Cardiac fibroblast (primary cell): ENCODE data around the gene RPL32.
"Not testable (repeated sequence)": the region's sequence is repeated elsewhere in the genome, so short reads cannot be mapped to it uniquely, and the experiment has no call there.

ENCODE experiments used
- DNase-seq, 2 donors: peaks; one replicate each; pipeline versions ENCODE4 v3.0.0 to v3.0.0-alpha.2; 2010; ENCODE audit warnings: low read depth in 2 of 2
- H3K4me3 ChIP-seq, 2 donors: replicated peaks in 1 of 2; 1 replicate in 1 of 2; 2 replicates in 1 of 2; pipeline ENCODE4 v1.5.1; 2011; ENCODE audit warnings: low read depth in 2 of 2, low read length in 2 of 2, mild to moderate bottlenecking in 2 of 2, moderate library complexity in 1 of 2
- TF ChIP-seq, protein P1 (sequence below): IDR thresholded peaks from one replicate; pipeline ENCODE4 v1.5.1; 2011; ENCODE audit warnings: low read depth, mild to moderate bottlenecking, low read length, inconsistent platforms

RPL32 gene

DNA sequence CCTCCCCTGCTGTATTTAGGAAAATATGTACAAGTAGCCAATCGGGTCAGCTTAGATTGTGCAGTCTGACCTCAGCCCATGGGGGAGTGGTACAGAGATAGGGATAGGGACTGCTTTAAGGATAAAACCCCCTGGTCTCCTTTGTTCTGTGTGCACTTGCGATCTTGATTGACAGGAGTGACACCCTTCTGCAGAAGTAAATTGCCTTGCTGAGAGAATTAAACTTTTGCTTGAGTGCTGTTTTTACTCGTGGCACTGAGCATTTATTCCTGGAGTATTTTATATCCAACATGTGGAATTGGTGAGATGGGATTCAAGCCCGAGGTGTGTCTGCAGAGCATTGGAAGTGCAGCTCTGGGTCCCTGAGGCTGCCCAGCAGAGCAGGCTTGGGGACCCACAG, 23.9 kb upstream of the RPL32 start:
- DNase-seq: no peak
- no peak overlapping the region for H3K4me3 ChIP-seq
- TF ChIP-seq, protein P1, sequence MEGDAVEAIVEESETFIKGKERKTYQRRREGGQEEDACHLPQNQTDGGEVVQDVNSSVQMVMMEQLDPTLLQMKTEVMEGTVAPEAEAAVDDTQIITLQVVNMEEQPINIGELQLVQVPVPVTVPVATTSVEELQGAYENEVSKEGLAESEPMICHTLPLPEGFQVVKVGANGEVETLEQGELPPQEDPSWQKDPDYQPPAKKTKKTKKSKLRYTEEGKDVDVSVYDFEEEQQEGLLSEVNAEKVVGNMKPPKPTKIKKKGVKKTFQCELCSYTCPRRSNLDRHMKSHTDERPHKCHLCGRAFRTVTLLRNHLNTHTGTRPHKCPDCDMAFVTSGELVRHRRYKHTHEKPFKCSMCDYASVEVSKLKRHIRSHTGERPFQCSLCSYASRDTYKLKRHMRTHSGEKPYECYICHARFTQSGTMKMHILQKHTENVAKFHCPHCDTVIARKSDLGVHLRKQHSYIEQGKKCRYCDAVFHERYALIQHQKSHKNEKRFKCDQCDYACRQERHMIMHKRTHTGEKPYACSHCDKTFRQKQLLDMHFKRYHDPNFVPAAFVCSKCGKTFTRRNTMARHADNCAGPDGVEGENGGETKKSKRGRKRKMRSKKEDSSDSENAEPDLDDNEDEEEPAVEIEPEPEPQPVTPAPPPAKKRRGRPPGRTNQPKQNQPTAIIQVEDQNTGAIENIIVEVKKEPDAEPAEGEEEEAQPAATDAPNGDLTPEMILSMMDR: no peak

DNA sequence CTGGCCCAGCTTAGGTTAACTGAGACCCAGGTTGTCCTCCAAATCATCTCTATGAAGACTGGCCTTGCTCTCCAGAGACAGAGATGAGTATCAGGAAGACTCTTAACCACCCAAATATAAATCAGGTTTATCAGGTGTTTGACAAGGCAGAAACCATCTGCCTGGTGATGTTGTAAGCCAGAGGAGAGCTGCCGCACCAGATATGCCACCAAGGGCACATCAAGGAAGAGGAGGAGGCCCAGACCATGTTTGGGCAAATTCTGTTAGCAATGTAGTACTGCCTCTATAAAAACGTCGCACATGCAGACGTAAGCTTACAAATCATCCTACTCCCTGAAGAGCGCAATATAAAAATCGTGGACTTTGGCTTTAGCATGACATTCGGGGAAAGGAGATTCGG, 21.0 kb upstream of the RPL32 start:
- H3K4me3 ChIP-seq: no peak overlapping the region
- TF ChIP-seq, protein P1: no peak
- no peak for DNase-seq

DNA sequence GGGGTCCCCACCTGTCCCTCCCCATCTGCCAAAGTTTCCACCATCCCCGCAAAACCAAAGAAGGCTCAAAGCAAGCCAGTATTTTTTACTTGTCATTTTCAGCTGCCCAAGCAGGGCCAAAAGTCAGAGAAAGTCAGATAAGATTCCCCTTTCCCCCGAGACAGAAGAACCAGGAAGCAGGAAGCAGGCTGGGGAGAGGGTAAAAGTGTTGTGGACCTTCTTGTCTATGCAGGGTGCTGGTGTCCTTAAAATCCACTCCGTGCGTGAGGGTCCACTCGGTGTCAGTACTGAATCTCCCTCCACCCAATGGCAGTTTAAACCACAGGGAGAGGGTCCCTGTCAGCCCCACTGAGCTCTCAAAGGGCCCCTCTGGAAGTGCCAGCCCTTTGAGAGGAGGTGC, 20.2 kb upstream of the RPL32 start:
- H3K4me3 ChIP-seq: no peak overlapping the region
- TF ChIP-seq, protein P1: no peak
- DNase-seq: no peak

DNA sequence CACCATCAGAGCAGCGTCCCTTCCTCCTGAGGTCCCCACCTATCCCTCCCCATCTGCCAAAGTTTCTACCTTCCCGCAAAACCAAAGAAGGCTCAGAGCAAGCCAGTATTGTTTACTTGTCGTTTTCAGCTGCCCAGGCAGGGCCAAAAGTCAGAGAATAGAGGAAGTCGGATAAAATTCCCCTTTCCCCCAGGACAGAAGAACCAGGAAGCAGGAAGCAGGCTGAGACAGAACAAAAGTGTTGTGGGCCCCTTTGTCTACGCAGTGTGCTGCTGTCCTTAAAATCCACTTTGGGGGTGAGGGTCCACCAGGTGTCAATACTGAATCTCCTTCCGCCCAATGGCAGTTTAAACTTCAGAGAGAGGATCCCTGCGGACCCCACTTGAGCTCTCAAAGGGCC, 18.5 kb upstream of the RPL32 start:
- TF ChIP-seq, protein P1: no peak
- no peak for DNase-seq
- no peak overlapping the region for H3K4me3 ChIP-seq

DNA sequence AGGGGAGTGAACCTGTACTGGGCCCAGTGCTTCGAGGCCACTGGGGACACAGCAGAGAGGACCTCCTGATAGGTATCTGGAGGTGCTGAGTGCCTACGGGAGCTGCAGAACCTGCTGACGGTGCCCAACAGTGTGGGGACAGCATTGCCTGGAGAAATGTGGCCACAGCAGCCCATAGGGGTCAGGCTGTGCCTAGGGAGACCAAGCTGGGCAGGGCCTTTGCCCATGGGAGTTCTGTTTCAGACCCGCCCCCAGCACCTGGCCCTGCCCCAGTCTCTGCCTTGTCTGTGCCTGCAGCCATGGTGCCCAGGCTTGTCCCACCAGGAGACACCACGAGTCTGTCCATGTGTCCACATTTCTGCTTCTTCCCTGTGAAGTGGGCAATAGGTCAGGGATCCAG, 15.3 kb upstream of the RPL32 start:
- TF ChIP-seq, protein P1: no peak
- H3K4me3 ChIP-seq: no peak overlapping the region

DNA sequence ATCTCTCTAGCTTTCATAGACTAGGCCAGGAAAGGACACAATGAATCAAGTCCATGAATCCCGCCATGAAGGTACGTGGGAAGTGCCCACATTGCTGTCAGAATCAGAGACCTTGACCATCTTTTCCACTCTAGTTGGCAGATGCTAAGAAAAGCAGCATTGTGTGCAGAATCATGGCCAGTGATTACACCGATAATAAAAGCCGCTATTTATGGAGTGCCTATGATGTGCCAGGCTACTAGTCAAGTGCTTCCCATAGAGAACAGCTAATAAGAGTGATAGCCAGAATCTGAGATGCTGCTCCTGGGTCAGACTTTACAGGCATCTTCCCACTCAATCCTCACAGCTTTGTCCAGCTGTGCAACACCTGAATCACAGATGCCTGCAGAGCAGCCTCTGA, 13.2 kb upstream of the RPL32 start:
- TF ChIP-seq, protein P1: no peak

More for the DNA sequence above, 15.3 kb upstream of the RPL32 start:
- DNase-seq: no peak

DNA sequence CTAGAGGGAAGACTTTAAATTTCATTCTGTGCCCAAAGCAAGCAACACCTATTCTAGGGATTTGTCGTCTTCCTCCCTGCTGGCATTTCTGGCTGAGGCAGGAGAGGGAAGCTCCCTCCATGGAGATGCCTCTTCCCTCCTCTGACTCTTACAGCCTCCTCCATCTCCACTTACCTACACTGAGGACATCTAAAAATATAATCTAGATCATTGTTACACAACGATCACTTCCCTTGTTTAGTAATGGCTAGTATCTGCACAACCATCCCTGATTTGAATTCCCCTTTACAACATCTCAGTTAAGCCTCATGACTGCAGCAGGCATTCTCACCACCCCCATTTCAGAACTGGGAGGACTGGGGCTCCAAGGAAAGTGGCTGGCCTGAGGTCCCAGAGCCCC, 12.5 kb upstream of the RPL32 start:
- DNase-seq, H3K4me3 ChIP-seq: not testable (repeated sequence)

More for the DNA sequence above, 13.2 kb upstream of the RPL32 start:
- no peak for DNase-seq
- no peak overlapping the region for H3K4me3 ChIP-seq
